ENCODE results near the gene PURA.
"Not testable (repeated sequence)": the region's sequence is repeated elsewhere in the genome, so short reads cannot be mapped to it uniquely, and the experiment has no call there.

The PURA gene

GRCh38 chr5:140136624-140137023 is 22.7 kb downstream of the PURA start:
- no peak for DNase-seq

GRCh38 chr5:140140435-140140834 is 26.5 kb downstream of the PURA start:
- DNase-seq: no peak

GRCh38 chr5:140141241-140141640 is 27.3 kb downstream of the PURA start:
- no peak for DNase-seq

GRCh38 chr5:140142246-140142645 is 28.3 kb downstream of the PURA start:
- no peak for DNase-seq

GRCh38 chr5:140142856-140143255 is 28.9 kb downstream of the PURA start:
- no peak for DNase-seq

- DNase-seq: no peak
Measured at GRCh38 chr5:140143521-140144258, 29.8 kb downstream of the PURA start.

GRCh38 chr5:140145256-140145655 is 31.3 kb downstream of the PURA start:
- no peak for DNase-seq

GRCh38 chr5:140145818-140146522 is 32.1 kb downstream of the PURA start:
- DNase-seq: peak; percentile 51

- no peak for DNase-seq
Measured at GRCh38 chr5:140146523-140146842, 32.6 kb downstream of the PURA start.

GRCh38 chr5:140147460-140147859 is 33.6 kb downstream of the PURA start:
- no peak for DNase-seq

- no peak for DNase-seq
Measured at GRCh38 chr5:140148508-140148907, 34.6 kb downstream of the PURA start.

GRCh38 chr5:140150201-140150600 is 36.3 kb downstream of the PURA start:
- no peak for DNase-seq

- DNase-seq: no peak
Measured at GRCh38 chr5:140151144-140152021, 37.5 kb downstream of the PURA start.

GRCh38 chr5:140152022-140152999 is 38.4 kb downstream of the PURA start:
- DNase-seq: no peak

GRCh38 chr5:140153255-140153654 is 39.3 kb downstream of the PURA start:
- no peak for DNase-seq

GRCh38 chr5:140153905-140154304 is 40.0 kb downstream of the PURA start:
- DNase-seq: no peak

GRCh38 chr5:140154710-140155381 is 40.9 kb downstream of the PURA start:
- not testable (repeated sequence) for DNase-seq

- DNase-seq: peak; percentile 73
Measured at GRCh38 chr5:140157032-140157781, 43.3 kb downstream of the PURA start.

- DNase-seq: no peak
Measured at GRCh38 chr5:140159014-140159927, 45.4 kb downstream of the PURA start.

- no peak for DNase-seq
Measured at GRCh38 chr5:140162275-140162674, 48.4 kb downstream of the PURA start.

All from kidney glomerular epithelial cell (primary cell).